GM18870 (cell line): ENCODE results near the gene SH3BP5L.

Experiments used
- ATAC-seq: cut with Tn5 transposase; IDR thresholded peaks from one replicate; pipeline ENCODE4 v1.9.1; 2021; ENCODE audit warnings: moderate library complexity; ENCODE audit not compliant: unreplicated experiment

Gene SH3BP5L

DNA sequence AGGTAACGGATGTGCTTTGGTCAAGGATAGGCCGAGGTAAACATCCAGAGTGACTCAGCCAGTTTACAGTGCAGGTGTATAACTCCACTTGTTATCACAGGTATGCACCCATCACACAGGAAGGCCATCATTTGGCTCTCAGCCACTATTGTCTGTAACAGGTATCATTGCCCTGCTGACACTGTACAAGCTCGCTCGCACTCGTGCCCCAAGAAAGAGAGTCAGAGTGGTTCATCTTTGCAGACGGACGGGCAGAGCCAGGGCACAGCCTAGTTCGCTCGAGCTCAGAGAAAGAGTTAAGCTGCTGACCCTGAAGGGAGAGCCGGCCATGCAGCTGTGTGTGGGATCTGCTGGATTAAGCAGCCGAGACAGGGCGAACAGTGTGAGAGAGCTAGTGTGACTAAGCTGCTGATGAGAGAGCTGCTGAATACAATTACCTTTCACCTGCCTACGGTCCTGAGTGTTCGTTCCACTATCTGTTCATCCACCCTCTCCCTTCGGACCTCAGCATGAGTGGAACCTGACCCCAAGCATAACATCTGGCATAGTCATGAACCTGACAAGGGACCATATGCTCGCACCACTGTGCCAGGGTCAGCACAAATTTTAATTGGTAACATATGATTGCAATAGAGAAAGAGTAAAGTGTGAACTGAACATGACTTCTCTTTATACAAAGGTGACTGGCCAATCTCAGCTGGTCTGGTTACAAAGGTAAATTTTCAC is 43.1 kb downstream of the SH3BP5L start:
- no peak for ATAC-seq

DNA sequence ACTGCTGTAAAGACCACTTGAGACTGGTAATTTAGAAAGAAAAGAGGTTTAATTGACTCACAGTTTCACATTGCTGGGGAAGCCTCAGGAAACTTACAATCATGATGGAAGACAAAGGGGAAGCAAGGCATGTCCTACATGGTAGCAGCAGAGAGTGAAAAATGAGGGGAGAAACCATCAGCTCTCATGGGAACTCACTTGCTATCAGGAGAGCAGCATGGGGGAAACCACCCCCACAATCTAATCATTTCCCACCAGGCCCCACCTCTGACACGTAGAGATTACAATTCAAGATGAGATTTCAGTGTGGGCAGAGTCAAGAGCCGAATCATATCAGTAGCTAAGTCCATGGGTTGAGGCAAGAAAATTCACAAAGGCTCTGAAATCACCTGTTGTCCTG is 46.4 kb downstream of the SH3BP5L start:
- ATAC-seq = no peak

- ATAC-seq = no peak
Measured at GRCh38 chr1:248778906-248779305, 46.8 kb downstream of the SH3BP5L start.

DNA sequence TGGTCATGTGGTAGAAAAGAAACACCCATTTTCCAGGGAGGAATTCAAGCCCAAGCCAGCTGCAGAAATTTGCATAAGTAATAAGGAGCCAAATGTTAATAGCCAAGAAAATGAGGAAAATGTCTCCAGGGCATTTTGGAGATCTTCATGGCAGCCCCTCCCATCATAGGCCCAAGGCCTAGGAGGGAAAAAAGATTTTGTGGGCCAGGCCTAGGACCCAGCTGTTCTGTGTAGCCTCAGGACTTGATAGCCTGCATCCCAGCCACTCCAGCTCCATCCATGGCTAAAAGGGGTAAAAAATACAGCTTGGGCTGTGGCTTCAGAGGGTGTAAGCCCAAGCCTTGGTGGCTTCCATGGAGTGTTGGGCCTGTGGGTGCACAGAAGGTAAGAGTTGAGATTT is 48.7 kb downstream of the SH3BP5L start:
- no peak for ATAC-seq

DNA sequence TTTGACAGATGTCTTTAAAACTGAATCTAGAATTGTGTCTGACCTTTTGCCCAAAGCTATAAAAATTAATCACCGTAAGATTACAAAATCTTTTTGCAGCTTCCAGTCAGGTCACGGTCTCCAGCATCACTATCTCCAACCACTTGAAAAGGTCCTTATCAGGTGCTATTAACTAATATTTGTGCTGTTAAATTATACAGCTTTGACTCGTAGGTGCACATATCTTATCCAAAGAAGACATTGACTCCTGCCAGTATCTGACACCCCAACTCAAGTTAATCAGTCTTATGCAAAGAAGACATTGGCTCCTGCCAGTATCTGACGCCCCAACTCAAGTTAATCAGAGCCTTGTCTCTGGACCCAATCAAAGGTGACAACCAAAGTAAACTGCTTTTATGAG is 50.3 kb downstream of the SH3BP5L start:
- no peak for ATAC-seq
